GM21526 (cell line): ENCODE measurements around the gene BPIFB1.

Experiments used
- ATAC-seq: cut with Tn5 transposase; IDR thresholded peaks from one replicate; pipeline ENCODE4 v1.9.1; 2021; ENCODE audit warnings: moderate library complexity; ENCODE audit not compliant: unreplicated experiment, low FRiP score

The BPIFB1 gene

GRCh38 chr20:33291830-33292355 lies 8.9 kb downstream of the BPIFB1 start:
- ATAC-seq: no peak

GRCh38 chr20:33296206-33296605 lies 13.2 kb downstream of the BPIFB1 start:
- no peak for ATAC-seq

GRCh38 chr20:33298391-33298790 lies 15.4 kb downstream of the BPIFB1 start:
- no peak for ATAC-seq

DNA sequence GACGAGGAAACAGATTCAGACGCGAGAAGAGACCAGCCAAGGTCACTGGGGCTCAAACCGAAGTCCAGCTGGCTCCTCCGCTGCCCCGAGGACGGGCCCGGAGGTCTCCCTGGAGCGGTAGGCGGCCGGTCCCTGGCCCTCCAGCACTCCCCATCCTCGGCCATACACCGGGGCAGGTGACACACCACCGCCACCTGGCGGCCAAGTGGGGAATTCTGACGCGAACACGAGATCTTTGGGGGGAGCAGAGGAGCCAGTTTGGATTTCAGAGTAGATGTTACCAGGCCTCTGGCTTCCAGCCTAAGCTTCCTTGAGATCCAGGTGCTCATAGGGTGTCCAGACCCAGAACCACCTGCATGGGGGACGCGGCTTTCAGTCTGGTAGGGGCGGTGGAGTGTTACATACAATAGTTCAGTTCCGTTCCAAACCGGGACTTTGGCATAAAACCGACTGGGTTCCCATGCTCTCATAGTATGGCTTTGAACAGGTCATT lies 16.1 kb downstream of the BPIFB1 start:
- ATAC-seq: no peak

DNA sequence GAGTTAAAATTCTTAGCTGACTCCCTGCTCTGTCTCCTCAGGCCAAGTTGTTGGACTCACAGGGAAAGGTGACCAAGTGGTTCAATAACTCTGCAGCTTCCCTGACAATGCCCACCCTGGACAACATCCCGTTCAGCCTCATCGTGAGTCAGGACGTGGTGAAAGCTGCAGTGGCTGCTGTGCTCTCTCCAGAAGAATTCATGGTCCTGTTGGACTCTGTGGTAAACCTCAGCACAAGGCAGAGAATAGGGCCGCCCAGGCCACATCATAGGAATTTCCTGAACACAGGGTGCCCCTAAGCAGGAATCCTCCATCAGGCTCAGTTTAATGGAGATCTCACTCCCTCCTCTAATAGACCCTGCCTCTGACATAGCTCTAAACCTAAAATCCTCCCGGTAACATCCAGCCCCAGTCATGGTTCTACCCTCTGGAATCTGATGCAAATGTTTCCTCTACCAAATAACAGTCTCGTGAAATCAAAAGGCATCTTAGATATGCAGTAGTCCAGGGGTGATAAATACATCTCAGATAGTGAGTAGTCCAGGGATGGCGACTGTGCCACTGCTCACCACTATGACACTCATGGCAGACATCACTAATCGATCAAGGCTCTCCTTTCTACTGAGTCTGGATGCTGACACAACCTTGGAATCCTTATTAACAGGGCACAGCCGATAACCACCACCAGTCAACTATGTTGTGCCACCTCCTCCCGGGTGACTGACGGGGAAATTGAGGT lies 18.3 kb downstream of the BPIFB1 start:
- ATAC-seq: no peak

- no peak for ATAC-seq
Measured at GRCh38 chr20:33303595-33303994, 20.6 kb downstream of the BPIFB1 start.

DNA sequence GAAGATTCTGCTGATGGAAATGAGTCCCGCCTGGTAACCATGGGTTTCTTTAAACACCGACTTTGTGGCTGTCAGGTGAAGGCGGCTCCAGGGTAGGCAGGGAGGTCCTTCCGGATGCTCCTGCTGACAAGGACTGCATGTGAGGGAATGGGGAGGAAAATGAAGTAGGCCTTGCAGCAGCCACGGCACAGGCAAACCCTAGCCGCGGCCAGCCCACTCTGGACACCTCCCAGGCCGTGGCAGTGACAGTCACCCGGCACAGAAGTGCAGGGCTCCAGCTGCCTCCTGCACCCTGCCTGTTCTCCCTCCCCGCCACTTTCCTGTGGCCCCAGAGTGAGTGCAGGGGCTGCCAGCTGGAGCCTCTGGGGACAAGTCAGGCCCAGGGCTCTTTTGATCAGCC lies 21.0 kb downstream of the BPIFB1 start:
- no peak for ATAC-seq

- ATAC-seq: no peak
Measured at GRCh38 chr20:33305589-33306057, 22.6 kb downstream of the BPIFB1 start.

- no peak for ATAC-seq
Measured at GRCh38 chr20:33306228-33306627, 23.2 kb downstream of the BPIFB1 start.

- no peak for ATAC-seq
Measured at GRCh38 chr20:33306807-33307206, 23.8 kb downstream of the BPIFB1 start.

DNA sequence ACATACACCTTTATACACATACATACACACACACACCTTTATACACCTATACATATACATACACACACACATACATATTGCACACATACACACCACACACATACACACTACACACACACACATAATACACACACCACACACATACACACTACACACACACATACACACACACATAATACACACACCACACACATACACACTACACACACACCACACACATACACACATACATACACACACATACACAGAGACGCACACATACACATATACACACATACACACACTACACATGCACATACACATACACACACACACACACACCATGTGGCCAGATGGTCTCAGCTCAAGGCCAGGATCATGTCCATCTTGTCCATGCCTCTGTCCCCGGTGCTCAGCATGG lies 25.7 kb downstream of the BPIFB1 start:
- no peak for ATAC-seq

- ATAC-seq: no peak
Measured at GRCh38 chr20:33309631-33310030, 26.6 kb downstream of the BPIFB1 start.

GRCh38 chr20:33310327-33310899 lies 27.4 kb downstream of the BPIFB1 start:
- ATAC-seq: no peak

- no peak for ATAC-seq
Measured at GRCh38 chr20:33311011-33311410, 28.0 kb downstream of the BPIFB1 start.

DNA sequence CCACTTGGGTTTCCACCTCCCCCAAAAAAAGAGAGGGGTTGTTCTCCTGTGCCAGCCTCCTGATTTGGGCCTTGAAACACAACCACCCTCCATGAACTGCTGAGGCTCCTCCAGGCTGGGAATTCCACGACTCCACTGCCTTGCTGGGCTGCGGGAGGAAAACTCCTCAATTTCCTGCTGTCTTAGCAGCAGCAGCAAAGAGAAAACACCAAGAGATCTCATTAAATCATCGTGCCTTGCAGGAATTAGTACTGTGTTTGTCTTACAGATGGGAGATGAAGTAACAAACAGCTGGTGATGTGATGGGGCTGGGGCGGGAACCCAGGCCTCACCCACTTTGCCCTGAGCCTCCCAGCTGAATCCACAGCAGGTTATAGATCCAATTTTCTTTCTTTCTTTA lies 29.0 kb downstream of the BPIFB1 start:
- no peak for ATAC-seq

DNA sequence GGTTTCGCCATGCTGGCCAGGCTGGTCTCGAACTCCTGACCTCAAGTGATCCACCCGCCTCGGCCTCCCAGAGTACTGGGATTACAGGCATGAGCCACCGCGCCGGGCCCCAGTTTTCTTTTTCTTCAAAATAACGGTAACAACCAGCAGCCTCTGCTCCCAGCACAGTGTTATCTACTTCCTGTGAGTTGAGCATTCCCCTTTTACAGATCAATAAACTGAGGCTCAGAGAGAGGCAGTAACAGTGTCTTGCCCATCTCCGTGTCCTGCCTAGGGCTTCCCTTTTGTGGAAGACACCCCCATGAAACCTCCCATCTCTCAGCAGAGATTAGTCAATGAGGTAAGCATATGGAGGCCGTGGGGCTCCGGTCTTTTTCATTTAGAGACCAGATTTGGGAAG lies 29.6 kb downstream of the BPIFB1 start:
- ATAC-seq: no peak

- ATAC-seq: no peak
Measured at GRCh38 chr20:33313686-33314314, 30.8 kb downstream of the BPIFB1 start.

DNA sequence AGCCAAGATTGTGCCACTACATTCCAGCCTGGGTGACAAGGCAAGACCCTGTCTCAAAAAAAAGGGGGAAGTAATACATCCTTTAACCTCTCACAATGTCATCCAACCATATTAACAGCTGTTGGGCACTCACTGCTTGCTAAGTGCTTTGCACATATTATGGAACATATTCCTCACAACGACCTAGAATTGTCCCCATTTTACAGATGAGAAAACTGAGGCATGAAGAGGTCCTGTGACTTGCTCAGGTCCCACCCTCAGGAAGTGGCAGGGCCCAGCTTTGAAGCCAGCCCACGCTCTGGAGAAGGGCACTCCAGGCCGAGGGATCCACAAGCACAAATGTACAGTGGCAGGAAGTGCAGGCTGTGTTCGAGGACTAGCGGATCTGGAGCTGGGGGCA lies 33.3 kb downstream of the BPIFB1 start:
- ATAC-seq: no peak

DNA sequence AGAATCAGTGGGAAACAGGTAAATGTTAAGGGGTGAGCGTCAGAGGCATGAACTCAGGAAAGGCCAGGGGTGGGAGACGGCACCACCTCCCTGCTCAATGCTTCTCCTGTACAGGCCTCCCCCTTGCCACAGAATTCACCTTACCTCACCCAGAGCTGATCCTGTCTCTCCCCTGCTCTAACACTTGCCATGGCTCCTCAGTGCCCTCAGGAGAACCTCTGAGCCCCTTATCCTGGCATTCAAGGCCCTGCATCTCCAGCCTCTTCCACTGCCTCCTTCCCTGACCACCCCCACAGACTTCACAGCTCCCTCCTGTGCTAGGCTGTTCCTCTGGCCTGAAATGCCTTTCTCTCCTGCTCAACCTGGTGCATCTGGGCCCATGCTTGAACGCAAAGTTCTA lies 33.9 kb downstream of the BPIFB1 start:
- no peak for ATAC-seq

DNA sequence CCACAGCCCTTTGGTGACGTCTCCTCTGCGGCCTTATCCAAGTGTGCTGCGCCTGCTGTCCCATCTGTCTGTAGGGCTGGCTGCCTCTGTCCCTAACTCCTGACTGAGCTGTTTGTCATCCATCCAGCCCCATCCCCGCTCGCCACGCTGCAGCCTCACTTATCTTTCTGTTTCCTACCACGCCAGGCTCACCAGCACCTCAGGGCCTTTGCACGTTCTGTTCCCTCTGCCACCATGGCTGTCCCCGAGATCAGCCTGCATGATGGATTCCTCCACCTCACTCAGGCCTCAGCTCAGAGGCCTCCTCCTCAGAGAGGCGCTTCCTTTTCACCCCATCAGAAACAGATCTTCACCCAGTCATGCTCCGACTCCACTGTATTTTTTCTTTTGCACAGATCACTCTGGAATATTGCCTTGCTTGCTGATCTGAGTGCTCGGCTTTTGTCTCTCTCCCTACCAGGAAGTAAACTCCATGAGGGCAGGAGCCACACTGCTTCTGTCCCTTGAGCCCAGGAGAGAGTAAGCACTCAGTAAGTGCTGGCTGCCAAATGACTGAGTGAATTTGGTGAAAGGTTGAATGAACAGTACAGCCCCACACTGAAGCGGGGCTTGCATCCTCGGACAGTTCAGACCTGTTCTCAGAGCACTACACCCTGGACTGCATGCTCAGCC lies 34.5 kb downstream of the BPIFB1 start:
- ATAC-seq: no peak

- no peak for ATAC-seq
Measured at GRCh38 chr20:33318096-33318429, 35.0 kb downstream of the BPIFB1 start.
